Sigmoid colon (tissue), 7 donors: Measurements from ENCODE around the gene TRIM69. TPM values are rescaled to one million over a fixed set of nuclear protein-coding genes. Genes with fewer than 3 reads are reported as not detected.
"Not testable (repeated sequence)": the region's sequence is repeated elsewhere in the genome, so short reads cannot be mapped to it uniquely, and the experiment has no call there.

Experiments used
- DNase-seq: peaks from one replicate; pipeline ENCODE4 v3.0.0-alpha.2; 2019
- H3K27ac ChIP-seq, 4 donors: fragments of 200-600 bp; sonication (generic); one replicate each; pipeline ENCODE4 v1.5.1; 2016 to 2019; ENCODE audit warnings: mild to moderate bottlenecking in 1 of 4
- H3K27me3 ChIP-seq, 3 donors: fragments of 200-600 bp; sonication (generic); one replicate each; pipeline ENCODE4 v1.5.1; 2019; ENCODE audit warnings: mild to moderate bottlenecking in 1 of 3
- H3K36me3 ChIP-seq, 4 donors: fragments of 200-600 bp; sonication (generic); one replicate each; pipeline ENCODE4 v1.5.1; 2016 to 2019
- H3K4me1 ChIP-seq, 4 donors: fragments of 200-600 bp; sonication (generic); one replicate each; pipeline ENCODE4 v1.5.1; 2017 to 2019
- H3K4me3 ChIP-seq, 4 donors: fragments of 200-600 bp; sonication (generic); one replicate each; pipeline ENCODE4 v1.5.1; 2017 to 2019; ENCODE audit warnings: mild to moderate bottlenecking in 2 of 4, moderate library complexity in 1 of 4
- H3K9me3 ChIP-seq, 4 donors: fragments of 200-600 bp in 3 of 4; sonication (generic) in 3 of 4; one replicate each; pipeline versions ENCODE4 v1.5.1 to v1.6.1; 2013 to 2019
- EP300 ChIP-seq, 4 donors: sonication (generic); formaldehyde crosslinking; IDR thresholded peaks; one replicate each; pipeline ENCODE4 v1.6.1; 2017; ENCODE audit warnings: antibody characterized with exemption in 4 of 4
- POLR2A ChIP-seq, 2 donors: fragments of 450-650 bp; IDR thresholded peaks; one replicate each; pipeline ENCODE4 v1.6.1; 2016; ENCODE audit warnings: antibody characterized with exemption in 2 of 2, mild to moderate bottlenecking in 2 of 2, moderate library complexity in 2 of 2
- POLR2AphosphoS5 ChIP-seq, 4 donors: sonication (generic); formaldehyde crosslinking; IDR thresholded peaks; one replicate each; pipeline ENCODE4 v1.6.1; 2017; ENCODE audit warnings: antibody characterized with exemption in 4 of 4
- WGBS, 2 donors: extraction: QIAGEN DNeasy Blood & Tissue Kit; methylation state at CpG; one replicate each; pipeline ENCODE4 v1.1.7; 2013; 5-methylcytosine and 5-hydroxymethylcytosine counted together
- intact Hi-C: fragments of 100-400 bp; cut with DNase I; formaldehyde crosslinking; loops from one replicate; pipeline ENCODE4 v1.15.1; 2023
- polyA plus RNA-seq, 3 donors: library from polyadenylated mRNA; stranded (reverse); fragments of 200-250 nt; gene quantifications; one replicate each; pipeline ENCODE4 v1.2.3, GENCODE V29; 2013
- total RNA-seq, 4 donors: library from RNA; depleted of rRNA; stranded (reverse); fragments of >200 nt; gene quantifications; one replicate each; pipeline ENCODE4 v1.1.0, GENCODE V29; 2016
- TF ChIP-seq, protein P1 (sequence below), 4 experiments: fragments of 450-650 bp in 3 of 4; fragments of 200-600 bp in 1 of 4; IDR thresholded peaks; one replicate each; pipeline ENCODE4 v1.5.1; 2016 to 2019; ENCODE audit warnings: antibody characterized with exemption in 4 of 4, mild to moderate bottlenecking in 3 of 4, moderate library complexity in 2 of 4
- donor health status: healthy with polysubstance abuse.
- donor health status: Bipolar disorder and iron deficiency.
- donor health status: healthy.

TRIM69 gene
- total and polyA plus RNA-seq, 7 donors, result 12.6 to 38.6 (median 25.7) TPM

GRCh38 chr15:44753345-44753744 is 17.0 kb downstream of the TRIM69 start:
- intact Hi-C loops, result no loop called here
- no peaks in the 10 kb centered on the region for H3K36me3 ChIP-seq
- 100% methylated on average over 1 of the region's 1 CpG for WGBS, 2 donors
- H3K27me3 ChIP-seq, result no peaks in the 10 kb centered on the region
- no peaks in the 10 kb centered on the region for H3K9me3 ChIP-seq
- DNase-seq, result no peak
- no peaks in the 10 kb centered on the region for H3K4me1 ChIP-seq
- H3K4me3 ChIP-seq, result no peak overlapping the region
- H3K27ac ChIP-seq, result no peak overlapping the region
- no peak for TF ChIP-seq POLR2A (IDR thresholded peaks at IDR 0.05)
- TF ChIP-seq POLR2AphosphoS5 (IDR thresholded peaks at IDR 0.05), result no peak
- no peak for TF ChIP-seq EP300 (IDR thresholded peaks at IDR 0.05)
- TF ChIP-seq, protein P1, sequence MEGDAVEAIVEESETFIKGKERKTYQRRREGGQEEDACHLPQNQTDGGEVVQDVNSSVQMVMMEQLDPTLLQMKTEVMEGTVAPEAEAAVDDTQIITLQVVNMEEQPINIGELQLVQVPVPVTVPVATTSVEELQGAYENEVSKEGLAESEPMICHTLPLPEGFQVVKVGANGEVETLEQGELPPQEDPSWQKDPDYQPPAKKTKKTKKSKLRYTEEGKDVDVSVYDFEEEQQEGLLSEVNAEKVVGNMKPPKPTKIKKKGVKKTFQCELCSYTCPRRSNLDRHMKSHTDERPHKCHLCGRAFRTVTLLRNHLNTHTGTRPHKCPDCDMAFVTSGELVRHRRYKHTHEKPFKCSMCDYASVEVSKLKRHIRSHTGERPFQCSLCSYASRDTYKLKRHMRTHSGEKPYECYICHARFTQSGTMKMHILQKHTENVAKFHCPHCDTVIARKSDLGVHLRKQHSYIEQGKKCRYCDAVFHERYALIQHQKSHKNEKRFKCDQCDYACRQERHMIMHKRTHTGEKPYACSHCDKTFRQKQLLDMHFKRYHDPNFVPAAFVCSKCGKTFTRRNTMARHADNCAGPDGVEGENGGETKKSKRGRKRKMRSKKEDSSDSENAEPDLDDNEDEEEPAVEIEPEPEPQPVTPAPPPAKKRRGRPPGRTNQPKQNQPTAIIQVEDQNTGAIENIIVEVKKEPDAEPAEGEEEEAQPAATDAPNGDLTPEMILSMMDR (IDR thresholded peaks at IDR 0.05), result no peak

DNA sequence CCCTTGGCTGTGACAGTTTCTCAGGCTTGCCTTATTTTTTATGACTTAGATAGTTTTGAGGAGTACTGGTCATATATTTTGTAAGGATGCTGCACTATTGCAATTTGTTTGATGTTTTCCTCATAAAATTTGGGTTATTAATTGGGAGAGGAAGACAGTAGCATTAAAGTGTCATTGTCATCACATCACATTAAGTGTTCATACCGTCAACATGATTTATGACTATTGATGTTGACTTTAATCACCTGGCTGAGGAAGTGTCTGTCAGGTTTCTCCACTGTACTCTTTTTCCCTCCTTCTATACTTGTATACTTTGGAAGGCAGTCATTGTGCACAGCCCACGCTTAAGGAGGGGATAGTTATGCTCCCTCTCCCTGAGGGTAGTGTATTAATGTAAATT is 26.9 kb downstream of the TRIM69 start:
- Histone ChIP-seq H3K27ac (no peak overlapping the region), H3K27me3 (no peaks in the 10 kb centered on the region), H3K36me3 (no peaks in the 10 kb centered on the region), H3K9me3 (no peaks in the 10 kb centered on the region), H3K4me1 (no peaks in the 10 kb centered on the region), H3K4me3 (no peak overlapping the region)
- DNase-seq, result no peak
- intact Hi-C loops, result no loop called here
- 64 to 76% methylated on average over 2 of the region's 2 CpGs for WGBS, 2 donors
- TF ChIP-seq POLR2AphosphoS5 (IDR thresholded peaks at IDR 0.05) (no peak), EP300 (IDR thresholded peaks at IDR 0.05) (no peak), POLR2A (IDR thresholded peaks at IDR 0.05) (no peak)
- TF ChIP-seq, protein P1 (IDR thresholded peaks at IDR 0.05), result no peak

- no peak for DNase-seq
- no peaks in the 10 kb centered on the region for H3K4me1 ChIP-seq
- intact Hi-C loops, result no loop called here
- H3K4me3 ChIP-seq, result no peak overlapping the region
- H3K27ac ChIP-seq, result no peak overlapping the region
- H3K27me3 ChIP-seq, result no peaks in the 10 kb centered on the region
- WGBS, 2 donors, result 85 to 88% methylated on average over 3 of the region's 3 CpGs
- TF ChIP-seq, protein P1 (IDR thresholded peaks at IDR 0.05), result no peak
- H3K36me3 ChIP-seq, result no peaks in the 10 kb centered on the region
- no peaks in the 10 kb centered on the region for H3K9me3 ChIP-seq
Observed at GRCh38 chr15:44763848-44764247, 27.5 kb downstream of the TRIM69 start.

DNA sequence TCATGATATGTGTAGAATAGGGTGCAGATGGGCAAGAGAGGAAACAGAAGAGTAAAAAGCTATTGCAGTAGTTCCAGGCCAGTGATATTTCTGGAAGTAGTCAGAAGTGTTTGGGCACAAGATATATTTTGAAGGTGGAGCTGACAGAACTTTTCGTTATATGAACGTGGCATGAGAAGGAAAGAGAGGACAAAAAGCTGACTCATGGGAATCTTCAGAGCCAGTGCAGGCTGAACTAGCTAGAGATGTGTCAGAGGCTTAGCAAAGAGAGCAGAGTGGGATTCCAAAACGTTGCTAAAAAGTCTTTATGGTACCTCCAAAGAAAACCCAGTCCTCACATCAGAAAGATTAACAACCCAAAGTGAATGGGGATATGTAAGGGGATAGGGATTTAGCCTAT is 28.7 kb downstream of the TRIM69 start:
- Histone ChIP-seq H3K27me3 (no peaks in the 10 kb centered on the region), H3K4me1 (no peaks in the 10 kb centered on the region), H3K9me3 (no peaks in the 10 kb centered on the region), H3K36me3 (no peaks in the 10 kb centered on the region), H3K27ac (no peak overlapping the region), H3K4me3 (no peak overlapping the region)
- 36 to 42% methylated on average over 3 of the region's 3 CpGs for WGBS, 2 donors
- TF ChIP-seq, protein P1 (IDR thresholded peaks at IDR 0.05), result no peak
- TF ChIP-seq EP300 (IDR thresholded peaks at IDR 0.05) (no peak), POLR2AphosphoS5 (IDR thresholded peaks at IDR 0.05) (no peak), POLR2A (IDR thresholded peaks at IDR 0.05) (no peak)
- intact Hi-C loops, result no loop called here
- DNase-seq, result no peak

DNA sequence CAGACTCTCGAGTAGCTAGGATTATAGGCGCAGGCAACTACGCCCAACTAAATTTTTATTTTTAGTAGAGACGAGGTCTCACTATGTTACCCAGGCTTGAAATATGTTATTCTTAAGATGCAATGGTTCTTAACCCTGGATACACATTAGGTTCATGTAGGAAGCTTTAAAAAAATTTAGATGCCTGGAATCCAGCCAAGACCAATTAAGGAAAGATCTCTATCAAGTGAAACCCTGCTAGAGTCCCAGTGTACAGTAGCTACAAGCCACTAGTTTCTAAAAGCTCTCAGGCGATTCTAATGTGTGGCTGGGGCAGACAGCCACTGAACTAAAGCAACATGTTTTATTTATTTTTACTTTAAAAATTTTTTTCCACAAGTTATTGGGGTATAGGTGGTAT is 33.2 kb downstream of the TRIM69 start:
- TF ChIP-seq EP300 (IDR thresholded peaks at IDR 0.05), result no peak
- TF ChIP-seq POLR2A (IDR thresholded peaks at IDR 0.05), result no peak
- TF ChIP-seq POLR2AphosphoS5 (IDR thresholded peaks at IDR 0.05), result no peak
- TF ChIP-seq, protein P1 (IDR thresholded peaks at IDR 0.05), result no peak
- no peaks in the 10 kb centered on the region for H3K27me3 ChIP-seq
- no peak overlapping the region for H3K27ac ChIP-seq
- DNase-seq, result no peak
- H3K4me3 ChIP-seq, result no peak overlapping the region
- 81 to 94% methylated on average over 5 of the region's 5 CpGs for WGBS, 2 donors
- H3K36me3 ChIP-seq, result no peaks in the 10 kb centered on the region
- peaks cover 0 to 3% (median 0%) of the 10 kb centered on the region in 4 donors for H3K9me3 ChIP-seq
- H3K4me1 ChIP-seq, result no peaks in the 10 kb centered on the region
- intact Hi-C loops, result no loop called here

DNA sequence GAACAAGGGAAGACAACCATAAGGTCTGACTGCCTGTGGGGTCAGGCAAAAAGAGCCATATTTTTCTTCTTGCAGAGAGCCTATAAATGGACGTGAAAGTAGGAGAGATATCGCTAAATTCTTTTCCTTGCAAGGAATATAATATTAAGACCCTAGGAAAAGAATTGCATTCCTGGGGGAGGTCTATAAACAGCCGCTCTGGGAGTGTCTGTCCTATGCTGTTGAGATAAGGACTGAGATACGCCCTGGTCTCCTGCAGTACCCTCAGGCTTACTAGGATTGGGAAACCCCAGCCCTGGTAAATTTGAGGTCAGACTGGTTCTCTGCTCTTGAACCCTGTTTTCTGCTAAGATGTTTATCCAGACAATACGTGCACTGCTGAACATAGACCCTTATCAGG is 34.4 kb downstream of the TRIM69 start:
- intact Hi-C loops, result not testable (repeated sequence)

More for the DNA sequence above, 34.4 kb downstream of the TRIM69 start:
- H3K36me3 ChIP-seq, H3K27ac ChIP-seq, H3K4me1 ChIP-seq, H3K9me3 ChIP-seq, H3K4me3 ChIP-seq, H3K27me3 ChIP-seq, DNase-seq: not testable (repeated sequence)
- 75 to 84% methylated on average over 5 of the region's 5 CpGs for WGBS, 2 donors
